NOMO-1 treated with dmso at 0.1 percent for 144 hours (cell line): ENCODE results near the gene C20orf144.
A peak's percentile ranks its signal among the peaks of the same experiment; 100 is the strongest.

Experiments used
- DNase-seq: peaks from one replicate; lab custom pipeline; 2025; ENCODE audit not compliant: unreplicated experiment; lab: John Stamatoyannopoulos, UW

Gene C20orf144

GRCh38 chr20:33664085-33664761, 2.1 kb downstream of the C20orf144 start:
- no peak for DNase-seq

GRCh38 chr20:33664762-33665144, 2.6 kb downstream of the C20orf144 start:
- no peak for DNase-seq

- DNase-seq = peak; percentile 99
Observed at GRCh38 chr20:33666293-33667244, 4.4 kb downstream of the C20orf144 start, which contains the start of gene ACTL10. Gene ACTL10, plus strand, starts transcription at chr20:33666943. Its CDS starts 555 bp downstream, at chr20:33667498.

GRCh38 chr20:33667245-33667675, 5.1 kb downstream of the C20orf144 start:
- no peak for DNase-seq

GRCh38 chr20:33667676-33668465, 5.7 kb downstream of the C20orf144 start:
- peak; percentile 60 for DNase-seq

GRCh38 chr20:33668466-33669155, 6.5 kb downstream of the C20orf144 start:
- no peak for DNase-seq

- DNase-seq = no peak
Observed at GRCh38 chr20:33669224-33669623, 7.1 kb downstream of the C20orf144 start.

- no peak for DNase-seq
Observed at GRCh38 chr20:33669873-33670640, 7.9 kb downstream of the C20orf144 start.

GRCh38 chr20:33670715-33671499, 8.8 kb downstream of the C20orf144 start:
- no peak for DNase-seq

- no peak for DNase-seq
Observed at GRCh38 chr20:33671573-33672288, 9.6 kb downstream of the C20orf144 start.

GRCh38 chr20:33672426-33673113, 10.4 kb downstream of the C20orf144 start:
- no peak for DNase-seq

- DNase-seq = no peak
Observed at GRCh38 chr20:33673114-33673409, 10.9 kb downstream of the C20orf144 start.

- DNase-seq = no peak
Observed at GRCh38 chr20:33673410-33674293, 11.5 kb downstream of the C20orf144 start.

- DNase-seq = peak; percentile 27
Observed at GRCh38 chr20:33674294-33675135, 12.4 kb downstream of the C20orf144 start, which contains the start of gene NECAB3. Gene NECAB3, minus strand, starts transcription at chr20:33674428. Its CDS starts 76 bp downstream, at chr20:33674352.

GRCh38 chr20:33675136-33675959, 13.2 kb downstream of the C20orf144 start:
- DNase-seq = no peak
